GM12892 (cell line): Measurements from ENCODE around the gene DHRS1.

Experiments used
- POLR2A ChIP-seq: IDR thresholded peaks from 2 replicates; pipeline ENCODE4 v1.6.1; 2011; ENCODE audit warnings: low read depth, low read length, control low read depth
- POLR2AphosphoS5 ChIP-seq: IDR thresholded peaks from 2 replicates; pipeline ENCODE4 v1.6.1; 2011; ENCODE audit warnings: low read depth, low read length, control low read depth

- no peak for TF ChIP-seq POLR2AphosphoS5
- TF ChIP-seq POLR2A: no peak
These were observed 15.0 kb upstream of the DHRS1 start for GRCh38 chr14:24314377-24315193.
